Panc1 (cell line): ENCODE measurements around the gene BAMBI. TPM values are rescaled to one million over a fixed set of nuclear protein-coding genes. Genes with fewer than 3 reads are reported as not detected.

Experiments
- ATAC-seq: fragments of 200-7000 bp; cut with Tn5 transposase; 2 replicates; pipeline ENCODE4 v1.9.1; 2020; ENCODE audit warnings: mild to moderate bottlenecking, moderate library complexity
- BruUV-seq: library from RNA; stranded (reverse); fragments of 400-500 nt; replicated peaks from 2 replicates; lab custom pipeline; 2021; lab: Mats Ljungman, UMichigan
- CTCF ChIA-PET: fragments of 300-600 bp; sonication (Branson Sonifier 250); formaldehyde crosslinking; loops from one replicate; lab custom pipeline; 2022; ENCODE audit warnings: antibody characterized with exemption; lab: Charles Lee
- POLR2A ChIA-PET: fragments of 300-600 bp; sonication (Branson Sonifier 250); formaldehyde crosslinking; loops from one replicate; lab custom pipeline; 2022; ENCODE audit warnings: antibody characterized with exemption; lab: Charles Lee
- DNase-seq: peaks from one replicate; pipeline ENCODE4 v3.0.0-alpha.2; 2010; ENCODE audit warnings: low read depth, low spot score
- H3K27ac ChIP-seq: 2 replicates; pipeline ENCODE4 v1.5.1; 2011; ENCODE audit warnings: mild to moderate bottlenecking, low read length, inconsistent platforms
- H3K27me3 ChIP-seq: fragments of 200-500 bp; sonication (Bioruptor generic); 2 replicates; pipeline ENCODE4 v1.6.0; 2014; ENCODE audit warnings: low read length, inconsistent platforms; ENCODE audit not compliant: control insufficient read depth, insufficient read depth
- H3K36me3 ChIP-seq: fragments of 200-500 bp; sonication (Bioruptor generic); 2 replicates; pipeline ENCODE4 v1.5.1; 2014; ENCODE audit warnings: inconsistent platforms, mild to moderate bottlenecking, low read length, moderate library complexity; ENCODE audit not compliant: control insufficient read depth, insufficient read depth
- H3K4me1 ChIP-seq: 2 replicates; pipeline ENCODE4 v1.5.1; 2011; ENCODE audit warnings: inconsistent platforms, mild to moderate bottlenecking, low read length, moderate library complexity; ENCODE audit not compliant: control insufficient read depth, insufficient read depth
- H3K4me3 ChIP-seq, 2 experiments: 2 replicates each; pipeline ENCODE4 v1.5.1; 2011 to 2012; ENCODE audit warnings: low read depth in 2 of 2, low read length in 2 of 2, mild to moderate bottlenecking in 2 of 2, inconsistent platforms in 1 of 2, moderate library complexity in 1 of 2
- H3K9me3 ChIP-seq: fragments of 200-500 bp; sonication (Bioruptor generic); 2 replicates; pipeline ENCODE4 v1.5.1; 2014; ENCODE audit warnings: low read depth, mild to moderate bottlenecking, inconsistent platforms, low read length, moderate library complexity; ENCODE audit not compliant: control insufficient read depth, insufficient read depth
- CTCF ChIP-seq: fragments of 450-650 bp; IDR thresholded peaks from 2 replicates; pipeline ENCODE4 v1.5.1; 2017; ENCODE audit warnings: mild to moderate bottlenecking
- POLR2AphosphoS5 ChIP-seq: IDR thresholded peaks from 2 replicates; pipeline ENCODE4 v1.6.1; 2012; ENCODE audit warnings: mild to moderate bottlenecking, low read depth, low read length, moderate library complexity
- REST ChIP-seq, 2 experiments: IDR thresholded peaks; 2 replicates each; pipeline ENCODE4 v1.6.1; 2011 to 2012; ENCODE audit warnings: low read depth in 2 of 2, control low read depth in 1 of 2, low read length in 1 of 2, mild to moderate bottlenecking in 1 of 2, moderate library complexity in 1 of 2; ENCODE audit not compliant: insufficient read depth in 1 of 2
- SIN3A ChIP-seq: IDR thresholded peaks from 2 replicates; pipeline ENCODE4 v1.6.1; 2012; ENCODE audit warnings: low read depth, mild to moderate bottlenecking, low read length, moderate library complexity, borderline replicate concordance; ENCODE audit not compliant: insufficient read depth
- TCF7L2 ChIP-seq: IDR thresholded peaks from 2 replicates; pipeline ENCODE4 v1.6.1; 2011; ENCODE audit warnings: mild to moderate bottlenecking, low read depth, low read length, inconsistent platforms
- in situ Hi-C: cut with HindIII; loops from 2 replicates; pipeline ENCODE4 v1.10.0; 2016; ENCODE audit warnings: low sequenced_read_pairs, low pct_unique_long_range_greater_than_20kb
- intact Hi-C: fragments of 100-400 bp; cut with micrococcal nuclease; formaldehyde crosslinking; loops from one replicate; pipeline ENCODE4 v1.10.0; 2022; ENCODE audit not compliant: unreplicated experiment
- total RNA-seq: library from RNA; stranded (reverse); gene quantifications from one replicate; pipeline ENCODE4 v1.2.1, GENCODE V29; 2021; ENCODE audit not compliant: unreplicated experiment

The BAMBI gene
- total RNA-seq, 1 experiment from 2014 or later, result 3.9 TPM

- Histone ChIP-seq H3K9me3 (no peaks in the 10 kb centered on the region), H3K4me3 (no peak overlapping the region), H3K4me1 (no peaks in the 10 kb centered on the region), H3K27me3 (no peaks in the 10 kb centered on the region), H3K27ac (no peak overlapping the region), H3K36me3 (no peaks in the 10 kb centered on the region)
- in situ Hi-C loops, result no loop called here
- POLR2A ChIA-PET, result no interaction called here
- CTCF ChIA-PET, result no interaction called here
- DNase-seq, result no peak
- ATAC-seq, result no peak
- intact Hi-C loops, result no loop called here
- BruUV-seq, result no TSS peak
- TF ChIP-seq CTCF (no peak), POLR2AphosphoS5 (no peak), TCF7L2 (no peak), REST (IDR thresholded peaks at IDR 0.05; ENCODE audit: insufficient read depth in 1 of 2, low read depth in 2 of 2, low read length in 1 of 2) (no peak)
Observed at GRCh38 chr10:28715246-28715645, 37.9 kb downstream of the BAMBI start.

GRCh38 chr10:28715757-28716156 lies 38.4 kb downstream of the BAMBI start:
- DNase-seq, result no peak
- no peaks in the 10 kb centered on the region for H3K27me3 ChIP-seq
- ATAC-seq, result no peak
- intact Hi-C loops, result no loop called here
- no peaks in the 10 kb centered on the region for H3K9me3 ChIP-seq
- H3K27ac ChIP-seq, result no peak overlapping the region
- BruUV-seq, result no TSS peak
- ChIA-PET POLR2A (no interaction called here), CTCF (no interaction called here)
- in situ Hi-C loops, result no loop called here
- no peak for TF ChIP-seq CTCF
- TF ChIP-seq SIN3A, result no peak
- TF ChIP-seq POLR2AphosphoS5, result no peak
- no peak for TF ChIP-seq TCF7L2
- TF ChIP-seq REST (IDR thresholded peaks at IDR 0.05; ENCODE audit: insufficient read depth in 1 of 2, low read depth in 2 of 2, low read length in 1 of 2), result no peak
- H3K36me3 ChIP-seq, result no peaks in the 10 kb centered on the region
- H3K4me1 ChIP-seq, result no peaks in the 10 kb centered on the region
- no peak overlapping the region for H3K4me3 ChIP-seq
